ENCODE data around the gene NR5A2.

DNA sequence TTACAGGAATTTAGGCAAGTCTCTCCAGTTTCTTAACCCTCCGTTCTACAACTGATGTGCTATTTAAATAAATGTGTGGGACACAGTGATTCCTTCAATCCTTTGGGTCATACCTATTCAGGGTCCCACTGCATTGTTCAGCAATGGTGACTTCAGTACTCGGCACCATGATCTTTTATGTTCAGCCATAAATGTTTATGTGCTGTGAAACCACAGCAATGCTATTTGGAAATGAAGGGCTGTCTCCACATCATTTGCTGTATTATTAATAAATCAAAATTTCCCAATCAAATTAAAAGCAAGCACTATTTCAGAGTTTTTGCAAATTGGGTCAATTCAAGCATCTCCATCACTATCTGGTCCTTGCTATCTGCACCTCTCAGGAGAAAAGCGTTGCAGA is 84.8 kb downstream of the NR5A2 start:
- no peak for TF ChIP-seq CTCF (IDR thresholded peaks at IDR 0.05; ENCODE audit: low read depth, low read length)
- TF ChIP-seq MYC (IDR thresholded peaks at IDR 0.05; ENCODE audit: low read depth, low read length): no peak
- TF ChIP-seq POLR2A (IDR thresholded peaks at IDR 0.05; ENCODE audit: extremely low read depth, insufficient read length): no peak
- no peak for TF ChIP-seq MAX (IDR thresholded peaks at IDR 0.05; ENCODE audit: low read depth, low read length)

Measured in NB4 (cell line).